Measurements from ENCODE around the gene CEACAM3. TPM values are rescaled to one million over a fixed set of nuclear protein-coding genes. Genes with fewer than 3 reads are reported as not detected.

CEACAM3 gene
- total and polyA plus RNA-seq, 2 of the 8 experiments (the other 6 are each of a cell fraction or from before 2014, with no cell fraction given): not detected

- no peak overlapping the region for H4K91ac ChIP-seq (replicated peaks; ENCODE audit: insufficient read length, low read length)
- no peak overlapping the region for H3K18ac ChIP-seq (ENCODE audit: extremely low read depth, low read length)
- no peak overlapping the region for H2AK5ac ChIP-seq (ENCODE audit: low read depth, low read length)
- H4K8ac ChIP-seq (ENCODE audit: extremely low read depth, insufficient read depth, low read length): no peak overlapping the region
- no peak overlapping the region for H3K23ac ChIP-seq (ENCODE audit: insufficient read length)
- no peak overlapping the region for H3K14ac ChIP-seq (ENCODE audit: insufficient read length)
- no peak overlapping the region for H3K4me3 ChIP-seq (ENCODE audit: extremely low read depth in 1 of 4, insufficient read depth in 2 of 4, low read depth in 3 of 4, low read length in 4 of 4)
- H3K79me2 ChIP-seq (ENCODE audit: control insufficient read depth in 1 of 2, insufficient read depth in 2 of 2, low read length in 2 of 2): no peaks in the 10 kb centered on the region
- no peaks in the 10 kb centered on the region; a peak in 1 of 7 replicates for H3K27me3 ChIP-seq (replicated peaks in 1 of 4; ENCODE audit: control insufficient read depth in 3 of 4, extremely low read depth in 1 of 4, insufficient read depth in 3 of 4, low read length in 3 of 4)
- H4K20me1 ChIP-seq (replicated peaks in 1 of 2; ENCODE audit: control insufficient read depth in 1 of 2, insufficient read depth in 2 of 2, low read length in 2 of 2): no peaks in the 10 kb centered on the region
- TF ChIP-seq SIN3A (conservative IDR thresholded peaks at IDR 0.05 in 1 of 2, IDR thresholded peaks at IDR 0.05 in 1 of 2; ENCODE audit: low read depth in 1 of 2, low read length in 2 of 2) (no peak), YY1 (IDR thresholded peaks at IDR 0.05; ENCODE audit: low read depth, low read length) (no peak), ZNF274 (IDR thresholded peaks at IDR 0.05; ENCODE audit: borderline replicate concordance, extremely low read depth, low read length) (no peak), SUZ12 (IDR thresholded peaks at IDR 0.05; ENCODE audit: low read length) (no peak), KDM4A (IDR thresholded peaks at IDR 0.05; ENCODE audit: low read depth, low read length, severe bottlenecking) (no peak), CTCF (IDR thresholded peaks at IDR 0.05; ENCODE audit: control extremely low read depth in 1 of 3, insufficient read depth in 1 of 3, low read depth in 1 of 3, low read length in 3 of 3) (no peak), BCL11A (IDR thresholded peaks at IDR 0.05; ENCODE audit: low read depth in 2 of 2, low read length in 2 of 2) (no peak), GABPA (IDR thresholded peaks at IDR 0.05; ENCODE audit: borderline replicate concordance, insufficient read depth, low read length) (no peak)
- CTCF ChIA-PET (ENCODE audit: partially characterized antibody): no interaction called here
- POLR2A ChIA-PET (ENCODE audit: partially characterized antibody): no interaction called here
- H3K79me1 ChIP-seq (ENCODE audit: low read depth, low read length): no peaks in the 10 kb centered on the region
- 65% methylated on average over 1 of the region's 1 CpG; no CpG with 5 or more reads in 1 of the 2 experiments for WGBS, 2 experiments (ENCODE audit: extremely low coverage in 1 of 2, insufficient coverage in 1 of 2, insufficient read length in 1 of 2, insufficient replicate concordance in 2 of 2, low coverage in 1 of 2, low lambda C conversion rate in 2 of 2, missing lambda C conversion rate in 1 of 2)
- no peak overlapping the region for H2BK15ac ChIP-seq (ENCODE audit: low read length)
- FAIRE-seq: no peak
- DNase-seq (ENCODE audit: low read depth in 1 of 2, low spot score in 2 of 2): no peak
- no peaks in the 10 kb centered on the region for H3K23me2 ChIP-seq (ENCODE audit: low read depth, low read length)
- H3K4me1 ChIP-seq (replicated peaks in 1 of 4; ENCODE audit: control insufficient read depth in 3 of 4, insufficient read depth in 4 of 4, low read length in 3 of 4): no peaks in the 10 kb centered on the region
- no peaks in the 10 kb centered on the region for H3K36me3 ChIP-seq (ENCODE audit: control insufficient read depth in 2 of 4, insufficient read depth in 4 of 4, low read length in 3 of 4)
- no peak overlapping the region for H3K9ac ChIP-seq (replicated peaks in 1 of 4; ENCODE audit: extremely low read depth in 1 of 4, low read depth in 3 of 4, low read length in 3 of 4)
- peaks cover 18 to 57% of the 10 kb centered on the region in 2 experiments for H3K9me3 ChIP-seq (ENCODE audit: insufficient read depth in 2 of 2, low read depth in 1 of 2, low read length in 1 of 2)
- H2BK12ac ChIP-seq (ENCODE audit: low read depth, low read length): no peak overlapping the region
- H4K5ac ChIP-seq (ENCODE audit: insufficient read length, low read depth, low read length): no peak overlapping the region
- H3K4me2 ChIP-seq (ENCODE audit: insufficient read depth in 1 of 2, low read depth in 2 of 2, low read length in 2 of 2): no peak overlapping the region
- H3K4ac ChIP-seq (replicated peaks; ENCODE audit: insufficient read length, low read depth, low read length): no peak overlapping the region
- no peak overlapping the region for H2BK5ac ChIP-seq (ENCODE audit: low read depth, low read length)
- no peak overlapping the region for H2BK20ac ChIP-seq (ENCODE audit: low read length)
- H2AFZ ChIP-seq (ENCODE audit: low read length): no peak overlapping the region
- no peak overlapping the region for H3K56ac ChIP-seq (replicated peaks; ENCODE audit: insufficient read length, low read depth, low read length)
- H2BK120ac ChIP-seq (replicated peaks; ENCODE audit: low read depth, low read length): no peak overlapping the region
- H3K27ac ChIP-seq (ENCODE audit: low read depth, low read length): no peak overlapping the region
These were observed 514 bp downstream of the CEACAM3 start for GRCh38 chr19:41796901-41797300.

Data from H1 (cell line).